K562 (cell line): Measurements from ENCODE around the gene TUBD1. TPM values are rescaled to one million over a fixed set of nuclear protein-coding genes. Genes with fewer than 3 reads are reported as not detected.

Experiments
- ATAC-seq: fragments of 200-7000 bp; cut with Tn5 transposase; 3 replicates; pipeline ENCODE4 v1.9.1; 2020; ENCODE audit warnings: moderate library complexity
- BruUV-seq: library from RNA; stranded (reverse); fragments of 400-500 nt; replicated peaks from 2 replicates; lab custom pipeline; 2021; lab: Mats Ljungman, UMichigan
- CTCF ChIA-PET: fragments of 300-600 bp; formaldehyde crosslinking; extraction: SDS; loops from one replicate; lab custom pipeline; 2021; ENCODE audit warnings: low intra/inter-chr PET ratio; lab: Yijun Ruan, JAX
- POLR2A ChIA-PET: fragments of 300-600, 350-650 bp; sonication (Branson Sonifier 250); formaldehyde crosslinking; extraction: SDS; loops from one replicate; lab custom pipeline; 2021; ENCODE audit warnings: antibody characterized with exemption, inconsistent platforms; lab: Yijun Ruan, JAX
- DNase-seq, 4 experiments: peaks; one replicate each; pipeline versions ENCODE4 v3.0.0 to v3.0.0-alpha.2; 2011 to 2018; ENCODE audit warnings: low spot score in 3 of 4, mixed read lengths in 3 of 4; ENCODE audit errors: extremely low read depth in 1 of 4
- FAIRE-seq: peaks from 2 replicates; lab custom pipeline; 2011; peaks lifted over from hg19 to GRCh38; lab: Jason Lieb, UNC
- H2AFZ ChIP-seq: 2 replicates; pipeline ENCODE4 v1.6.0; 2011; ENCODE audit warnings: low read depth, low read length, control low read depth, inconsistent platforms
- H3K27ac ChIP-seq: fragments of 200-600 bp; 3 replicates; pipeline ENCODE4 v1.8.0; 2011; ENCODE audit warnings: low read depth, mild to moderate bottlenecking, control low read depth, inconsistent platforms, low read length, moderate library complexity, mixed read lengths; ENCODE audit errors: extremely low read depth
- H3K27me3 ChIP-seq, 2 experiments: fragments of 300-600 bp in 1 of 2; 2 replicates in 1 of 2; 3 replicates in 1 of 2; pipeline versions ENCODE4 v1.6.0 to v1.8.0; 2011; ENCODE audit warnings: inconsistent platforms in 2 of 2, low read length in 2 of 2, mild to moderate bottlenecking in 1 of 2, mixed read lengths in 1 of 2, moderate library complexity in 1 of 2; ENCODE audit not compliant: control insufficient read depth in 2 of 2, insufficient read depth in 2 of 2
- H3K36me3 ChIP-seq: fragments of 300-600 bp; 3 replicates; pipeline ENCODE4 v1.8.0; 2011; ENCODE audit warnings: mild to moderate bottlenecking, low read length, inconsistent platforms; ENCODE audit not compliant: control insufficient read depth, insufficient read depth
- H3K4me1 ChIP-seq, 2 experiments: fragments of 200-600 bp in 1 of 2; replicated peaks in 1 of 2; 2 replicates in 1 of 2; 3 replicates in 1 of 2; pipeline versions ENCODE4 v1.5.1 to v1.8.0; 2011; ENCODE audit warnings: inconsistent platforms in 2 of 2, low read length in 2 of 2, mild to moderate bottlenecking in 1 of 2, mixed read lengths in 1 of 2, moderate library complexity in 1 of 2; ENCODE audit not compliant: control insufficient read depth in 2 of 2, insufficient read depth in 2 of 2
- H3K4me2 ChIP-seq: 2 replicates; pipeline ENCODE4 v1.6.1; 2011; ENCODE audit warnings: low read length, control low read depth, inconsistent platforms, mixed read lengths; ENCODE audit not compliant: insufficient read depth
- H3K4me3 ChIP-seq: fragments of 200-600 bp; sonication (generic), shearing (Covaris generic); 2 replicates; pipeline ENCODE4 v1.5.1; 2016; ENCODE audit warnings: control low read depth, inconsistent platforms
- H3K79me2 ChIP-seq: fragments of 200-600 bp; 3 replicates; pipeline ENCODE4 v1.8.0; 2011; ENCODE audit warnings: low read length, inconsistent platforms; ENCODE audit not compliant: control insufficient read depth, insufficient read depth
- H3K9ac ChIP-seq, 2 experiments: 2 replicates each; pipeline versions ENCODE4 v1.6.0 to v1.6.1; 2011; ENCODE audit warnings: low read depth in 2 of 2, low read length in 2 of 2, control low read depth in 1 of 2, inconsistent platforms in 1 of 2, mild to moderate bottlenecking in 1 of 2, mixed read lengths in 1 of 2; ENCODE audit not compliant: insufficient read depth in 1 of 2
- H3K9me1 ChIP-seq: one replicate; pipeline ENCODE4 v1.6.0; 2011; ENCODE audit warnings: inconsistent platforms, mild to moderate bottlenecking, low read length, moderate library complexity; ENCODE audit not compliant: control insufficient read depth, insufficient read depth
- H3K9me3 ChIP-seq: replicated peaks from 2 replicates; pipeline ENCODE4 v1.5.1; 2011; ENCODE audit warnings: low read depth, low read length, inconsistent platforms; ENCODE audit not compliant: control insufficient read depth, insufficient read depth
- H4K20me1 ChIP-seq: replicated peaks from 2 replicates; pipeline ENCODE4 v1.6.1; 2011; ENCODE audit warnings: low read length, inconsistent platforms, mixed read lengths; ENCODE audit not compliant: control insufficient read depth, insufficient read depth
- CHD2 ChIP-seq: IDR thresholded peaks from 2 replicates; pipeline ENCODE4 v1.6.1; 2011; ENCODE audit warnings: low read depth, low read length
- HIVEP1 ChIP-seq: fragments of 250-450 bp; sonication (Bioruptor Pico); IDR thresholded peaks from 2 replicates; pipeline ENCODE4 v1.4.0; 2020; ENCODE audit warnings: mild to moderate bottlenecking
- JUNB ChIP-seq: fragments of 450-650 bp; formaldehyde crosslinking; conservative IDR thresholded peaks from 2 replicates; pipeline ENCODE4 v1.4.0; 2020; ENCODE audit warnings: mild to moderate bottlenecking
- MYC ChIP-seq, 2 experiments: fragments of 250-450 bp in 1 of 2; sonication (Bioruptor Pico) in 1 of 2; IDR thresholded peaks; 2 replicates each; pipeline versions ENCODE4 v1.5.1 to v1.6.1; 2012 to 2021; ENCODE audit warnings: low read depth in 2 of 2, borderline replicate concordance in 1 of 2, improper control_type of control experiment in 1 of 2, low read length in 1 of 2, mild to moderate bottlenecking in 1 of 2, moderate library complexity in 1 of 2
- NR4A1 ChIP-seq, 2 experiments: fragments of 250-450 bp in 1 of 2; fragments of 450-650 bp in 1 of 2; sonication (Bioruptor Pico) in 1 of 2; IDR thresholded peaks; 2 replicates each; pipeline versions ENCODE4 v1.4.0 to v1.6.1; 2016 to 2020; ENCODE audit warnings: mild to moderate bottlenecking in 2 of 2, missing compliant biosample characterization in 1 of 2, missing genetic modification characterization in 1 of 2, moderate library complexity in 1 of 2
- PCBP1 ChIP-seq: fragments of 200-400 bp; formaldehyde crosslinking; IDR thresholded peaks from 2 replicates; pipeline ENCODE4 v1.6.1; 2018; ENCODE audit warnings: mild to moderate bottlenecking, low read depth, low read length; ENCODE audit not compliant: poor library complexity, severe bottlenecking
- ZNF146 ChIP-seq: IDR thresholded peaks from one replicate; pipeline ENCODE4 v1.6.1; 2018; ENCODE audit warnings: missing compliant biosample characterization; ENCODE audit not compliant: unreplicated experiment
- ZNF232 ChIP-seq: sonication (generic); formaldehyde crosslinking; IDR thresholded peaks from 2 replicates; pipeline ENCODE4 v1.8.0; 2022; ENCODE audit warnings: mild to moderate bottlenecking, missing genetic modification reagents
- ZNF583 ChIP-seq: fragments of 250-450 bp; sonication (Bioruptor Pico); IDR thresholded peaks from 2 replicates; pipeline ENCODE4 v1.4.0; 2020
- ZNF644 ChIP-seq: fragments of 200-800 bp; sonication (Bioruptor generic); IDR thresholded peaks from 2 replicates; pipeline ENCODE4 v1.6.1; 2016; ENCODE audit warnings: low read depth, missing genetic modification characterization, missing compliant biosample characterization
- ZNF699 ChIP-seq: fragments of 250-450 bp; sonication (Bioruptor Pico); IDR thresholded peaks from 2 replicates; pipeline ENCODE4 v1.8.0; 2021; ENCODE audit warnings: mild to moderate bottlenecking, moderate library complexity; ENCODE audit not compliant: insufficient replicate concordance
- WGBS: fragments of 100-300 bp; shearing (Covaris generic); methylation state at CpG from one replicate; pipeline ENCODE4 v1.1.6; 2016; ENCODE audit warnings: low coverage, mixed read lengths; ENCODE audit not compliant: insufficient coverage; ENCODE audit errors: missing lambda C conversion rate; 5-methylcytosine and 5-hydroxymethylcytosine counted together
- in situ Hi-C: fragments of 300-500 bp; cut with MboI; formaldehyde crosslinking; loops from 4 replicates; pipeline ENCODE4 v1.15.0; 2018; ENCODE audit warnings: inconsistent platforms, mixed read lengths
- intact Hi-C: fragments of 100-400 bp; cut with micrococcal nuclease; formaldehyde crosslinking; loops from 2 replicates; pipeline ENCODE4 v1.14.2; 2022
- polyA plus RNA-seq, 8 experiments: library from polyadenylated mRNA; depleted of rRNA in 4 of 8; stranded (reverse) in 5 of 8; unstranded in 3 of 8; fragments of >200 nt; fragmentation: Nextera tagmentation in 2 of 8; fragmentation: Illumina TruSeq in 1 of 8; extraction: Ambion mirVana in 2 of 8; extraction: Trizol in 1 of 8; gene quantifications; 2 replicates each; pipeline versions ENCODE4 v1.2.1 to v1.2.3, GENCODE V29; 2011 to 2014; ENCODE audit warnings: inconsistent platforms in 1 of 8, missing spikeins in 1 of 8
- total RNA-seq, 7 experiments: library from RNA; depleted of rRNA in 6 of 7; stranded (reverse); fragments of >200 nt in 6 of 7; fragmentation: Illumina TruSeq in 2 of 7; extraction: Trizol in 2 of 7; gene quantifications; 2 replicates each; pipeline versions ENCODE4 v1.2.1 to v1.2.3, GENCODE V29; 2011 to 2021; ENCODE audit warnings: low replicate concordance in 1 of 7
- TF ChIP-seq, protein P1 (sequence below): fragments of 450-650 bp; IDR thresholded peaks from 2 replicates; pipeline ENCODE4 v1.6.1; 2017; ENCODE audit warnings: antibody characterized with exemption
- TF ChIP-seq, protein P2 (sequence below): fragments of 250-450 bp; sonication (Bioruptor Pico); IDR thresholded peaks from 2 replicates; pipeline ENCODE4 v1.4.0; 2020; ENCODE audit warnings: mild to moderate bottlenecking, moderate library complexity
- TF ChIP-seq, protein P3 (sequence below): IDR thresholded peaks from 3 replicates; pipeline ENCODE4 v1.6.1; 2011; ENCODE audit warnings: borderline replicate concordance, mild to moderate bottlenecking; ENCODE audit not compliant: insufficient read length, insufficient read depth

The TUBD1 gene
- total and polyA plus RNA-seq, 9 of the 15 experiments (the other 6 are each of a cell fraction or from before 2014, with no cell fraction given) = 10.8 to 35.3 (median 17.9) TPM

DNA sequence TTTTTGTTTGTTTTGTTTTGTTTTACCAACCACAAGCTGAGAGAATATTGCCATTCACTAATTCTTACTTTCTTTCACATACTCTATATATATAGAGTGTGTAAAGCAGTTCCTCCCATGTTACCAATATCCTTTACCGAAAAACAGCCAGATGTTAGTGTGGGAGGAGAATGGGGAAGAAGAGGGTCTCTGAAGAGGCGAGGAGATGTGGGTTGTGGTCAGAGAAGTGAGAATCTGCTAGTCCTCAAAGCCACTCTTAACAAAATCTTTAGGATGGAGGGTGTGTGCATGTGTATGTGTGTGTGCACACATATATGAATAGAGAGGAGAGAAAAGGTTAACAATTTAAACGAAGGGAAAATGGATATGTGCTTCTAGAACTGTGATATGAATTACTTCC, 80.6 kb downstream of the TUBD1 start:
- FAIRE-seq (no peak), DNase-seq (no peak), ATAC-seq (no peak)
- CTCF ChIA-PET = no interaction called here
- in situ Hi-C loops = no loop called here
- H3K79me2 ChIP-seq = no peaks in the 10 kb centered on the region
- no peak overlapping the region for H3K4me3 ChIP-seq
- H3K36me3 ChIP-seq = peaks cover 34% of the 10 kb centered on the region
- no peaks in the 10 kb centered on the region for H3K4me1 ChIP-seq
- no peak for TF ChIP-seq PCBP1
- TF ChIP-seq ZNF146 (CRISPR knock-in tag) = no peak
- TF ChIP-seq MYC (IDR thresholded peaks at IDR 0.05; ENCODE audit: low read depth, low read length) = no peak
- no peak for TF ChIP-seq MYC (CRISPR knock-in tag; IDR thresholded peaks at IDR 0.05; ENCODE audit: borderline replicate concordance, low read depth)
- TF ChIP-seq, protein P1, sequence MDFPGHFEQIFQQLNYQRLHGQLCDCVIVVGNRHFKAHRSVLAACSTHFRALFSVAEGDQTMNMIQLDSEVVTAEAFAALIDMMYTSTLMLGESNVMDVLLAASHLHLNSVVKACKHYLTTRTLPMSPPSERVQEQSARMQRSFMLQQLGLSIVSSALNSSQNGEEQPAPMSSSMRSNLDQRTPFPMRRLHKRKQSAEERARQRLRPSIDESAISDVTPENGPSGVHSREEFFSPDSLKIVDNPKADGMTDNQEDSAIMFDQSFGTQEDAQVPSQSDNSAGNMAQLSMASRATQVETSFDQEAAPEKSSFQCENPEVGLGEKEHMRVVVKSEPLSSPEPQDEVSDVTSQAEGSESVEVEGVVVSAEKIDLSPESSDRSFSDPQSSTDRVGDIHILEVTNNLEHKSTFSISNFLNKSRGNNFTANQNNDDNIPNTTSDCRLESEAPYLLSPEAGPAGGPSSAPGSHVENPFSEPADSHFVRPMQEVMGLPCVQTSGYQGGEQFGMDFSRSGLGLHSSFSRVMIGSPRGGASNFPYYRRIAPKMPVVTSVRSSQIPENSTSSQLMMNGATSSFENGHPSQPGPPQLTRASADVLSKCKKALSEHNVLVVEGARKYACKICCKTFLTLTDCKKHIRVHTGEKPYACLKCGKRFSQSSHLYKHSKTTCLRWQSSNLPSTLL = no peak
- no peak for TF ChIP-seq ZNF699 (CRISPR knock-in tag)
- no peak for TF ChIP-seq JUNB
- TF ChIP-seq NR4A1 (CRISPR knock-in tag; IDR thresholded peaks at IDR 0.05) = no peak
- TF ChIP-seq NR4A1 (tag; IDR thresholded peaks at IDR 0.05) = no peak
- TF ChIP-seq, protein P2, sequence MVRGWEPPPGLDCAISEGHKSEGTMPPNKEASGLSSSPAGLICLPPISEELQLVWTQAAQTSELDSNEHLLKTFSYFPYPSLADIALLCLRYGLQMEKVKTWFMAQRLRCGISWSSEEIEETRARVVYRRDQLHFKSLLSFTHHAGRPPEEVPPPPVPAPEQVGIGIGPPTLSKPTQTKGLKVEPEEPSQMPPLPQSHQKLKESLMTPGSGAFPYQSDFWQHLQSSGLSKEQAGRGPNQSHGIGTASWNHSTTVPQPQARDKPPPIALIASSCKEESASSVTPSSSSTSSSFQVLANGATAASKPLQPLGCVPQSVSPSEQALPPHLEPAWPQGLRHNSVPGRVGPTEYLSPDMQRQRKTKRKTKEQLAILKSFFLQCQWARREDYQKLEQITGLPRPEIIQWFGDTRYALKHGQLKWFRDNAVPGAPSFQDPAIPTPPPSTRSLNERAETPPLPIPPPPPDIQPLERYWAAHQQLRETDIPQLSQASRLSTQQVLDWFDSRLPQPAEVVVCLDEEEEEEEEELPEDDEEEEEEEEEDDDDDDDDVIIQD = no peak
- TF ChIP-seq ZNF232 = no peak
- no peak for TF ChIP-seq ZNF644 (tag)
- TF ChIP-seq HIVEP1 (CRISPR knock-in tag) = no peak
- no peak for TF ChIP-seq ZNF583 (CRISPR knock-in tag)
- TF ChIP-seq, protein P3, sequence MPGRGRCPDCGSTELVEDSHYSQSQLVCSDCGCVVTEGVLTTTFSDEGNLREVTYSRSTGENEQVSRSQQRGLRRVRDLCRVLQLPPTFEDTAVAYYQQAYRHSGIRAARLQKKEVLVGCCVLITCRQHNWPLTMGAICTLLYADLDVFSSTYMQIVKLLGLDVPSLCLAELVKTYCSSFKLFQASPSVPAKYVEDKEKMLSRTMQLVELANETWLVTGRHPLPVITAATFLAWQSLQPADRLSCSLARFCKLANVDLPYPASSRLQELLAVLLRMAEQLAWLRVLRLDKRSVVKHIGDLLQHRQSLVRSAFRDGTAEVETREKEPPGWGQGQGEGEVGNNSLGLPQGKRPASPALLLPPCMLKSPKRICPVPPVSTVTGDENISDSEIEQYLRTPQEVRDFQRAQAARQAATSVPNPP = no peak
- TF ChIP-seq CHD2 = no peak
- 83% methylated on average over 3 of the region's 3 CpGs for WGBS
- no peak overlapping the region for H3K9ac ChIP-seq
- no peak overlapping the region for H3K27ac ChIP-seq
- H3K27me3 ChIP-seq = no peaks in the 10 kb centered on the region
- H3K9me1 ChIP-seq = no peaks in the 10 kb centered on the region
- POLR2A ChIA-PET = interaction anchor here (0.6 kb wide), 1 partner anchor 200 kb away, joined by 4 read pairs; no protein-coding TSS in a partner anchor
- no peaks in the 10 kb centered on the region for H4K20me1 ChIP-seq
- BruUV-seq = no TSS peak
- intact Hi-C loops = no loop called here
- H3K9me3 ChIP-seq = no peaks in the 10 kb centered on the region
- no peak overlapping the region for H3K4me2 ChIP-seq
- H2AFZ ChIP-seq = no peak overlapping the region
